Suppressor macrophage treated with lipopolysaccharide for 1 hour (primary cell): ENCODE data around the gene JARID2.

ENCODE experiments used
- DNase-seq, 3 donors: peaks; one replicate each; pipeline ENCODE4 v3.0.0-alpha.2; 2020 to 2022

Gene JARID2

GRCh38 chr6:15338476-15338875 lies 92.6 kb downstream of the JARID2 start:
- peak in 2 of 3 donors; percentile 44 to 57 for DNase-seq

DNA sequence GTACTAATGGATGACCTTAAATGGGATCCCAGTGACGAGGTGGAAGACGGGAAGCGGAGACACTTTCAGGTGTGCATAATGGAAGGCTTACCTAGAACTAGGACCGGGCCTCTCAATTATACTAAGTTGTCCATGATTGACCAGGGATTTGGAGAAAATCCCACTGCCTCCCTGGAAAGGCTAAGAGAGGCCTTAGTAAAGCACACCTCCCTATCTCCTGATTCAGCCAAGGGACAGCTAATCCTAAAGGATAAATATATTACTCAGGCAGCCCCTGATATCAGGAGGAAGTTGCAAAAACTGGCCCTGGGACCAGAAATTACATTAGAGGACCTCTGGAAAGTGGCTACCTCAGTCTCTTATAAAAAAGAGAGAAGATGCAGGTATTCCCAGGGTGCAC lies 93.2 kb downstream of the JARID2 start:
- DNase-seq = no peak

DNA sequence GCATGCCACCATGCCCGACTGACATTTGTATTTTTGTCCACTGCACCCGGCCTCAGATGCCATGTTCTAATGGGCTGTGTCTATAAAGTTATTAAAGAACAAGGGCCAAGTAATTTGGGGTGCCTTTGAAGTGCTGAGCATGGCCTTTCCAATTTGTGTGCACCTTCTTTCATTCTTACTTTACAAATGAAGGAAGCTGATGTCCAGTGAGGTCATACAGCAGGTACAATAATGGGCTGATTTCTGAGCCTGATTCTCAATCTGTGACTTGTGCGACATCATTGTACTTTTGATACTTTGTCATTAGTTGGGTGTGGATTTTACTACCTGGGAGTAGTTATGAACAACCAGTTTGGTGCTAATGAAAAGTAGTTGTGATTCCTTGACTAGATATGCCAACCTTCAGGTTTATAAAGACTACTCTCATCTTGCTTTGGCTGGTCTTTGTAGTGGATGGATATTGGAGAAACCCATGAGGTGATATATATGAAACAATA lies 94.3 kb downstream of the JARID2 start:
- no peak for DNase-seq

GRCh38 chr6:15340775-15341174 lies 94.9 kb downstream of the JARID2 start:
- DNase-seq = peak in 2 of 3 donors; percentile 39 to 57

DNA sequence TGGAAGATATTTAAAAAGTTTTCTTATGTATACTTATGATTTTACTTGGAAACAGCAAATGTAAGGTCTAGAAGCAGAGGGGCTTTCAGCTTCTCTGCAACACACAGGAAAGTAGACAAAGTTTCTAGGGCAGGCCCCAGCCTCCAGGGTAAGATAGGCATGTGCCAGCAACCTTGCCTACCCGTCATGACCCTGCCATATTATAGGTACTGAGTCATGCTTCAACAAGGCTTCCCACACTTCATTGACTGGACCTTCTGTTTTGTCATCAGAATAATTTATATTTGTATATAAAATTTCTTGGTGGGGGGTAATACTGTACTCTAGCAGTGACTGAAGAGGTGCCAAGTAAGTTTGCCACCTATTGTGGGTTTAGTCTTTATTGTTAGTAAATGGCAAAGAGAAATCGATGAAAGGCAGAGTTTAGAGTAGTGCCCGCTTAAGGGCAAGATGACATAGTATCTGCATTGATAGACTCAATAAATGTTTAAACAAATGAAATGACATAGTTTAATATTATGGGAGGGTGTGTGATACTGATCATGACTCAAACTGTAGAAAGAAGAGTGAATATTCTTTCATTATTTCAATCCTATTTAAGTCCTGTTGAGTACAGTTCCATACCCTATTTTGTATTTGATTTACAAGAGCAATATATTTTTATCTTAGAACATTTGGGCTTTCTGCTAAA lies 95.6 kb downstream of the JARID2 start:
- peak; percentile 43 to 55 (median 49) for DNase-seq

DNA sequence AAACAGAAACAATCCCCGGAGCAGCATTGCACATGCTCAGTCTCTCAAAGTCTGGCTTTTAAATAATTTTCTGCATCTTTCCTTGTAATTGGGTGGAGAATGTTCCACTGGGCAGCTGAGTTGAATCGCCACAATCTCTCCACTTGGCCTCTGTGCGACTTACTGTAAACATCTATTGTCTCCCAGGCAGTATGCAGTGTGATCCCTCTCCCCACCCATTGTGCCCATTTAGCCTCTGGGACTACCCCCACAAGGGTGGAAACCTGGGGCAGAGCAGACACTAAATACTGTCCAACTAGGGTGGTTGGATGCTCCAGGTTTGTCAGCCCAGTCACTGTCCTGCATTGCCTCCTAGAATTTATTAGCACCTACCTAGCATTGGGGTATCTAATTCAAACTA lies 96.2 kb downstream of the JARID2 start:
- no peak for DNase-seq

DNA sequence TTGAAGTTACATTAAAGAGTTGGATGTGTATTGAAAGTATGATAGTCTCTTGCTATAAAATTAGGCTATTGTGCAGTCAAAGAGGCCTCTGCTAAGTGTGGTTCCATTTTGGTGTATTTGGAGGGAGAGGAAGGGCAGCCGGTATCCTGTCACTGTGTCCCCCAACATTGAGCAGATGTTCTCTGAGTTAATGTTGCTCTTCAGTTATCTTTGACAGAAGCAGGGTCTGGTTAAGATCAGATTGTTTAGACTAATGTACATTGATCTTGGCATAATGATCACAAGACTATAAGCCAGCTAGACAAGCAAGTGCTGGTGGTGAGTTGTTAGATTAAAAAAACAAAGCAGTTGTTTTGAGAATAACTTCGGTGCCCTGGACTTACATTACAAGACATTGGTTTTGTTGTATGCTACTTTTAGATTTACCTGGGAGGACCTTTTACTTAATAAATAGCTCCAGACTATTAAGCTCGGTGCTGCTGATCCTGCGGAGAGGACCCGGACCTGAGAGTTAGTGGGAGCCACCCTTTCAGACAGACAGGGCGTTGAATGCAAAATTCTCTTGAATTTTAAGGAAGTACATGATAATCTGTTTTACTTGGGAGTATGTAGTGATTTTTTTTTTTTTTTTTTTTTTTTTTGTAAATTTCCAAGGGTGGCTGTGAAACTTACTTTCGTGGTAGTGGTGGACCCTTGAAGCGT lies 97.8 kb downstream of the JARID2 start:
- peak in 1 of 3 donors; percentile 39 for DNase-seq

GRCh38 chr6:15344192-15344519 lies 98.3 kb downstream of the JARID2 start:
- peak; percentile 43 to 78 (median 61) for DNase-seq

GRCh38 chr6:15344831-15345230 lies 99.0 kb downstream of the JARID2 start:
- peak in 1 of 3 donors; percentile 52 for DNase-seq

DNA sequence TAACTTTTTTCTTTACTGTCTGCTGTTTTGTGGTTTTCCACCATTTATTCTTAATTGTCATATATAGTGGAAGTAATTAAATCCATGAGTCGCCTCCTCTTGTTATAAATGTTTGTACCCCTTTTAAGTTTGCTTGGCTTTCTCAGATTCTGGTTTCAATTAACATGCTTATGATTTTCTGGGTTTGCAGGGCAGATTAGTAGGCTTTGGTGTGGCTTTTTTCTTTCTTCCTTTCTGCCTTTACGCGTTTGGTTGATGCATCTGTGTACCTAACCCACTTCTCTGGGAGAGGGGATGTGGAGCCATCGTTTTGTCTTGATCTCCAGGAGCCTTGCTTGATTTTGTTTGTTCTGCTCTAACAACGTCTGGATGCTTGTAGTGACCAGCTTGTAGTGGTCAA lies 100.4 kb downstream of the JARID2 start:
- DNase-seq = no peak

- DNase-seq = no peak
Observed at GRCh38 chr6:15348528-15348927, 102.7 kb downstream of the JARID2 start.

DNA sequence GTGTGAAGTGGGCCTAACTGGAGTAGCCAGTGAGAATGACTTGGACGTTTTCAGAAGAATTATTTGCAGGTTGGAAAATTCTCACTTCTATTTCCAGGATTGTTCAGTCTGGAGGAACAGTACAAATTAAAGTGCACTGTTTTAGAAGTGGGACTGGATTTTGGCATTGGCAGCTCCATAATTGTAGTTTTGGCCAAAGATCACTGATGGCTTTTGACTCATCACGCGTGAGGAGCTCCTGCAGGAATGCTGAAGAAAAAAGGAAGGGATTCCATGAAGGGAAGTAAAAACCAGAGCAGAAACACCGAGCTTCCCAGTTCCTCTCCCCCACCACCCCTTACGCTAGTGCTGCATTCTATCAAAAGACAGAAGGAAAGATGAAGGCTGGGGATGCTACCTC lies 103.5 kb downstream of the JARID2 start:
- DNase-seq = no peak

GRCh38 chr6:15350386-15351083 lies 104.7 kb downstream of the JARID2 start:
- no peak for DNase-seq

DNA sequence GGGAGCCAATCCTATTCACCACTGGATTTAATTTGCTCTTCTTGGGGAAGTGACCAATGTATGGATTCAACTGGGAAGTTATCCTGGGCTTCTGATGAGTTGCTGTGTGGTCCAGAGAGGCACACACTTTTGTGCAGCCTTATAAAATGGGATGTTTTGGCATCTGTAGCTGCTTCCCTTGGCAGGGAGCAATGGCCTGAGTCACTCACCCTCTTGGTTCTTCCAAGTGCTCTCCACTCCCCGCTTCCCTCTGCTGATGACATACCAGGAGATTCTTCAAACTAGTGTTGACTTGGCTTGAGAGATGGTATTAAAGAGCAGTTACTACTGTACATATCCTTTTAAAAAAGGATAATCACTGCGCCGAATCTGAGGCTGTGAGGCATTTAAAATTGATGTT lies 105.8 kb downstream of the JARID2 start:
- DNase-seq = peak; percentile 68 to 80 (median 73)

GRCh38 chr6:15352220-15352619 lies 106.4 kb downstream of the JARID2 start:
- DNase-seq = peak; percentile 69 to 76 (median 71)

DNA sequence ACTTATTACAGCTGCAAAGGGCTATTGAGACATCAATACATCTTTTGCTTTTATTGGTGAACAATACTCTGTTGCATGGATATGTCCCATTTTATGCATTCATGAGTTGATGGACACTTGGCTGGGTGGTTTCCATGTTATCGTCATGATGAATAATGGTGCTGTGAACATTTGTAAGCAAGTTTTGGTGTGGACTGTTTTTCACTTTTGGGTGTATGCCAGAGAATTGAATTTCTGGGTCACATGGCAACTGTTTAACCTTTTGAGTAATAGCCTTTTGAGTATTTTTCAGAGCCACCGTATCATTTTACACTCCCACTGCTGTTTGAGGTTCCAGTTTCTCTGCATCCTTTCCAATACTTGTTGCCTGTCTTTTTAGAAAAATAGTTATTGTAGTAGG lies 107.0 kb downstream of the JARID2 start:
- peak; percentile 64 to 86 (median 76) for DNase-seq

DNA sequence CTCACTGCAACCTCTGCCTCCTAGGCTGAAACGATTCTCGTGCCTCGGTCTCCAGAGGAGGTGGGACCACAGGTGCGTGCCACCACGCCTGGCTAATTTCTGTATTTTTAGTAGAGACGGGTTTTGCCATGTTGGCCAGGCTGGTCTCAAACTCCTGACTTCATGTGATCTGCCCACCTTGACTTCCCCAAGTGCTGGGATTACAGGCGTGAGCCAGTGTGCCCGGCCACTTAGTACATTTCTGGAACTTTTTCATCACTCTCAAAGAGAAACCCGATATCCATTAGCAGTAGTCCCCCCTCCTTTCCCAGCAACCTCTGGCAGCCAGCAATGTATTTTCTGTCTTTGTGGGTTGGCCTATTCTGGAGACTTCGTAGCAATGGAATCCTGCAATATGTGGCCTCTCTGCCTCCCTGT lies 109.8 kb downstream of the JARID2 start:
- no peak for DNase-seq

- DNase-seq = peak in 2 of 3 donors; percentile 47 to 53
Observed at GRCh38 chr6:15356179-15356578, 110.3 kb downstream of the JARID2 start.

GRCh38 chr6:15356937-15357336 lies 111.1 kb downstream of the JARID2 start:
- DNase-seq = no peak

GRCh38 chr6:15357782-15358181 lies 111.9 kb downstream of the JARID2 start:
- DNase-seq = no peak

DNA sequence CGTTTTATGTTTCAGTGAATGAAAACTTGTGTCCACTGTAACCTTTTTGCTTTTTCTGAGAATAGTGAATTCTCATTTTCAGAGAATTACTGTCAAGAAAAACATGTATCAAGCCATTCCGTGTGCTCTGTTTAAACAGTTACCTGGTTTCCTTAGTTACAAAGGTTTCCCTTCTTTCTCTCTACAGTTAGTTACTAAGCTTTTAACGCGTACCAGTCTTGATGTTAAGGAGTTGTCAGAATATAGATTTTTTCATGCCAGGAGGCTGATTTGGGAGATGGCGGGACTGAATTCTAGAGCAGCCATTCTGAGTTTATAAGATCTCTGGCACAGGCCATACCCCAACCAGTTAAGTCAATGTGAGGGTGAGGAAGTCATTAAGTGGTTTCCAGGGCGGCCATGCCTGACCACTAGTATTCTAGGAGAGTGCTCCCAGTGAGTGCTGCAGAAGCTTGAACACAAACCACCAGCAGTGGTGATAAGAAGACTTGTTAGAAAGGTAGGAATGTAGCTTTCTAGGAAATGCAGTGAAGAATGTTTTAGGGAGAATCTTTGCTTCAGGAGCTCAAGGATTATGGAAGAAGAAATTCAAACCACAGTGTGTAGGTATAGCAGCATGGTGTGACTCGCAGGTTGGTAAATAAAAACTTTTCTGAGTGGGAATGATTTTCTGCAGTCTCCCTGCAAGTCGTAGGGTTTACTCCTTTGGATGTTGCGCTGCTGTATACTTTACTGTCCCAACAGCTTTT lies 112.9 kb downstream of the JARID2 start:
- DNase-seq = no peak

- DNase-seq = no peak
Observed at GRCh38 chr6:15359335-15359862, 113.5 kb downstream of the JARID2 start.

DNA sequence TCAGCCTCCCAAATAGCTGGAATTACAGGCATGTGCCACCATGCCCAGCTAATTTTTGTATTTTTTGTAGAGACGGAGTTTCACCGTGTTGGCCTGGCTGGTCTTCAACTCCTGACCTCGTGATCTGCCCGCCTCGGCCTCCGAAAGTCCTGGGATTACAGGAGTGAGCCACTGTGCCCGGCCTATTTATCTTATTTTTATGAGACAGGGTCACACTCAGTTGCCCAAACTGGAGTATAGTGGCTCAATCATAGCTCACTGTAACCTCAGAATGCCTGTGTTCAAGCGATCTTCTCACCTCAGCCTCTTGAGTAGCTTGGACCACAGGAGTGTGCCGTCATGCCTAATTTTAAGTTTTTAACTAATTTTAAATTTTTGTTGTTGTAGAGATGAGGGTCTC lies 114.4 kb downstream of the JARID2 start:
- DNase-seq = no peak
